DOHH2 (cell line): ENCODE results near the gene TSPAN11.

Experiments used
- H3F3A ChIP-seq: fragments of 200-600 bp; sonication (generic), shearing (Covaris generic); 2 replicates; pipeline ENCODE4 v1.6.0; 2016; ENCODE audit warnings: antibody characterized with exemption, mild to moderate bottlenecking; ENCODE audit not compliant: control insufficient read depth, insufficient read depth
- H3K27ac ChIP-seq: fragments of 200-600 bp; sonication (generic); 2 replicates; pipeline ENCODE4 v1.5.1; 2014; ENCODE audit warnings: low read depth, mild to moderate bottlenecking, low read length, moderate library complexity
- H3K27me3 ChIP-seq: fragments of 200-600 bp; sonication (generic); 2 replicates; pipeline ENCODE4 v1.6.1; 2014; ENCODE audit warnings: mild to moderate bottlenecking, low read length, mixed read lengths; ENCODE audit not compliant: control insufficient read depth
- H3K36me3 ChIP-seq: fragments of 200-600 bp; sonication (generic); 2 replicates; pipeline ENCODE4 v1.6.1; 2014; ENCODE audit warnings: mild to moderate bottlenecking, low read length, moderate library complexity, mixed read lengths; ENCODE audit not compliant: control insufficient read depth
- H3K4me1 ChIP-seq: fragments of 200-600 bp; sonication (generic); 2 replicates; pipeline ENCODE4 v1.6.1; 2014; ENCODE audit warnings: mild to moderate bottlenecking, low read length, mixed read lengths; ENCODE audit not compliant: control insufficient read depth
- H3K4me2 ChIP-seq: fragments of 200-600 bp; sonication (generic); 2 replicates; pipeline ENCODE4 v1.6.0; 2014; ENCODE audit warnings: mild to moderate bottlenecking, low read length, moderate library complexity
- H3K4me3 ChIP-seq: fragments of 200-600 bp; sonication (generic); 2 replicates; pipeline ENCODE4 v1.5.1; 2014; ENCODE audit warnings: mild to moderate bottlenecking, low read length, mixed read lengths
- H3K79me2 ChIP-seq: fragments of 200-600 bp; sonication (generic); 2 replicates; pipeline ENCODE4 v1.6.1; 2014; ENCODE audit warnings: mild to moderate bottlenecking, low read length, mixed read lengths; ENCODE audit not compliant: control insufficient read depth
- H3K9me2 ChIP-seq: fragments of 200-600 bp; sonication (generic); replicated peaks from 2 replicates; pipeline ENCODE4 v1.6.1; 2014; ENCODE audit warnings: mild to moderate bottlenecking, low read length, mixed read lengths; ENCODE audit not compliant: control insufficient read depth
- H3K9me3 ChIP-seq: fragments of 200-600 bp; sonication (generic); 2 replicates; pipeline ENCODE4 v1.6.1; 2014; ENCODE audit warnings: antibody characterized with exemption, low read length, mixed read lengths; ENCODE audit not compliant: control insufficient read depth, insufficient read depth
- H4K20me1 ChIP-seq: fragments of 200-600 bp; sonication (generic); 2 replicates; pipeline ENCODE4 v1.6.0; 2014; ENCODE audit warnings: low read depth, mild to moderate bottlenecking, antibody characterized with exemption, low read length, moderate library complexity; ENCODE audit not compliant: control insufficient read depth, insufficient read depth
- EZH2phosphoT487 ChIP-seq: fragments of 200-600 bp; sonication (generic); IDR thresholded peaks from 2 replicates; pipeline ENCODE4 v1.6.1; 2017; ENCODE audit warnings: borderline replicate concordance, mild to moderate bottlenecking, antibody characterized with exemption, low read length, moderate library complexity, mixed read lengths
- TF ChIP-seq, protein P1 (sequence below): fragments of 200-600 bp; sonication (generic); IDR thresholded peaks from one replicate; pipeline ENCODE4 v1.5.1; 2014; ENCODE audit warnings: antibody characterized with exemption, mild to moderate bottlenecking, low read depth, low read length; ENCODE audit not compliant: poor library complexity, severe bottlenecking

TSPAN11 gene

DNA sequence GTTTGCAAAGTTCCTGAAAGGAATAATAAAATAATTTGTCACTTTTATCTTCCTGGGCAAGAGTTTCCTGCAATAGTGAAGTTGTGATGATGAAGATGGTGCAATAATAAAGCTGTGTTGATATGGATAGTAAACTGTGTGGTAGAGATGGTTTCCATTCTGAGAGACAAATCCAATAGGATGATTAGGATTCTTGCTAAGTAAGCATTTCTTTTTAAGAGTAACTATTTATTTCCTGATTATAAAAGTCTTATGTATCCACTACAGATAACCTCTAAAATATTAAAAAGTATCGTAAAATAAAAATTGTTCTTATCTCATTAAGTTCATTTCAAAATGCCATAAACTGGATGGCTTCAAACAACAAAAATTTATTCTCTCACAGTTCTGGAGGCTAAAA is 28.7 kb downstream of the TSPAN11 start:
- no peaks in the 10 kb centered on the region for H3K27me3 ChIP-seq
- no peak for TF ChIP-seq EZH2phosphoT487
- TF ChIP-seq, protein P1, sequence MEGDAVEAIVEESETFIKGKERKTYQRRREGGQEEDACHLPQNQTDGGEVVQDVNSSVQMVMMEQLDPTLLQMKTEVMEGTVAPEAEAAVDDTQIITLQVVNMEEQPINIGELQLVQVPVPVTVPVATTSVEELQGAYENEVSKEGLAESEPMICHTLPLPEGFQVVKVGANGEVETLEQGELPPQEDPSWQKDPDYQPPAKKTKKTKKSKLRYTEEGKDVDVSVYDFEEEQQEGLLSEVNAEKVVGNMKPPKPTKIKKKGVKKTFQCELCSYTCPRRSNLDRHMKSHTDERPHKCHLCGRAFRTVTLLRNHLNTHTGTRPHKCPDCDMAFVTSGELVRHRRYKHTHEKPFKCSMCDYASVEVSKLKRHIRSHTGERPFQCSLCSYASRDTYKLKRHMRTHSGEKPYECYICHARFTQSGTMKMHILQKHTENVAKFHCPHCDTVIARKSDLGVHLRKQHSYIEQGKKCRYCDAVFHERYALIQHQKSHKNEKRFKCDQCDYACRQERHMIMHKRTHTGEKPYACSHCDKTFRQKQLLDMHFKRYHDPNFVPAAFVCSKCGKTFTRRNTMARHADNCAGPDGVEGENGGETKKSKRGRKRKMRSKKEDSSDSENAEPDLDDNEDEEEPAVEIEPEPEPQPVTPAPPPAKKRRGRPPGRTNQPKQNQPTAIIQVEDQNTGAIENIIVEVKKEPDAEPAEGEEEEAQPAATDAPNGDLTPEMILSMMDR, result no peak
- H3K9me2 ChIP-seq, result no peaks in the 10 kb centered on the region
- H3K36me3 ChIP-seq, result no peaks in the 10 kb centered on the region
- H3K4me3 ChIP-seq, result no peak overlapping the region
- no peaks in the 10 kb centered on the region for H3F3A ChIP-seq
- H3K4me2 ChIP-seq, result no peak overlapping the region
- no peaks in the 10 kb centered on the region for H3K4me1 ChIP-seq
- no peaks in the 10 kb centered on the region for H3K79me2 ChIP-seq
- H4K20me1 ChIP-seq, result no peaks in the 10 kb centered on the region
- no peaks in the 10 kb centered on the region for H3K9me3 ChIP-seq
- no peak overlapping the region for H3K27ac ChIP-seq

DNA sequence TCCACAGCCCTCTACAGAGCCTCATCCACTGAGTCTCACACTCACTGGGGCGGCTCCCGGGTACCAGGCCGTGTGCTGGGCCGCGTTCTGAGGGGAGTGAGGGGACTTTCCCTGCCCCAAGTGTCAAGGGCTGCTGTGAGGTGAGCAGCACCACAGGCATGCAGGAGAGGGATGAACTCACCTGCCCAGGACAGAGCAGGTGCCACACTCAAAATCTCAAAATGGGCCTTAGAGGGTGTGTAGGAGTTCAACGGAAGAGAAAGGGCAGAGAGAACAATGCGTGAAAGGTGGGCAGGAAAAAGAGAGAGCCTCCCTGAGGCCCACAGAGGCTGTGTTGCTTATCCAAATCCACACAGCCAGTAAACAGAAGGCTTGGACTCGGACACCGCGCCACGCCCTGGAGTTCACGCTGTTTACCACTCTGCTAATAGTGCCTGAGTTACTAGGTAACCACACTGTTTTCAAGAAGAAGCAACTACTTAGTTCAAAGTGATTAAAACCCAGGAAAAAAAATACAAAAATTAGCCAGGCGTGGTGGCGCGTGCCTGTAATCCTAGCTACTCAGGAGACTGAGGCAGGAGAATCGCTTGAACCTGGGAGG is 32.7 kb downstream of the TSPAN11 start:
- TF ChIP-seq EZH2phosphoT487, result no peak
- TF ChIP-seq, protein P1, result no peak
- no peak overlapping the region for H3K27ac ChIP-seq
- no peaks in the 10 kb centered on the region for H4K20me1 ChIP-seq

DNA sequence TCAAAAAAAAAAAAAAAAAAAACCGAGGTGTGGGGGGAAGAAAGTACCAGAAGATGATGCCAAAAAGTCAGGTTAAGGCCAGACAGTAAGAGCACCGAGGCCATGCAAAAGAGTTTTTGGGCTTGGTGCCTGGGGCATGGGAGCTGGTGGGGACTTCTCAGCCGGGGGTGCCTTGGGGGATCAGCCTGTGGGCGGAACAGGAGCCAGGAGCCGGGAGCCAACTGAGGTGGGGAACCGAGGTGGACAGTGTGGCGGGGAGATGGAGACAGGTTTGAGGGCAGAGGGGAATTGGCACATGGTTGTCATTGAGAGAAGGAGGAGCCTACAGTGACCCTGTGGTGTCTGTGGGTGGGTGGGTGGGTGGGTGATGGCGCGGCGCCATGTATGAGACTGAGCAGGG is 33.2 kb downstream of the TSPAN11 start:
- no peaks in the 10 kb centered on the region for H3K9me2 ChIP-seq
- TF ChIP-seq EZH2phosphoT487, result no peak
- TF ChIP-seq, protein P1, result no peak
- no peaks in the 10 kb centered on the region for H3K9me3 ChIP-seq
- H3K4me1 ChIP-seq, result no peaks in the 10 kb centered on the region
- H3F3A ChIP-seq, result no peaks in the 10 kb centered on the region
- no peaks in the 10 kb centered on the region; the same call in 1 of the 2 replicates for H3K27me3 ChIP-seq
- no peak overlapping the region for H3K4me2 ChIP-seq
- H3K36me3 ChIP-seq, result no peaks in the 10 kb centered on the region
- no peak overlapping the region for H3K27ac ChIP-seq
- H4K20me1 ChIP-seq, result no peaks in the 10 kb centered on the region
- no peak overlapping the region for H3K4me3 ChIP-seq
- H3K79me2 ChIP-seq, result no peaks in the 10 kb centered on the region

More for the DNA sequence above, 32.7 kb downstream of the TSPAN11 start:
- Histone ChIP-seq H3K36me3 (no peaks in the 10 kb centered on the region), H3K4me1 (no peaks in the 10 kb centered on the region), H3K79me2 (no peaks in the 10 kb centered on the region), H3K9me3 (no peaks in the 10 kb centered on the region), H3K4me3 (no peak overlapping the region), H3K9me2 (no peaks in the 10 kb centered on the region), H3K27me3 (no peaks in the 10 kb centered on the region; the same call in 1 of the 2 replicates), H3K4me2 (no peak overlapping the region), H3F3A (no peaks in the 10 kb centered on the region)
